ENCODE measurements around the gene STK32A.

STK32A gene

GRCh38 chr5:147259837-147260236 is 25.0 kb downstream of the STK32A start:
- DNase-seq (ENCODE audit: low read depth in 2 of 2), result no peak

- DNase-seq (ENCODE audit: low read depth in 2 of 2), result no peak
Measured at GRCh38 chr5:147267082-147267832, 32.4 kb downstream of the STK32A start.

- DNase-seq (ENCODE audit: low read depth in 2 of 2), result no peak
Measured at GRCh38 chr5:147276497-147276896, 41.7 kb downstream of the STK32A start.

- DNase-seq (ENCODE audit: low read depth in 2 of 2), result no peak
Measured at GRCh38 chr5:147286296-147286695, 51.5 kb downstream of the STK32A start.

- no peak for DNase-seq (ENCODE audit: low read depth in 2 of 2)
Measured at GRCh38 chr5:147287110-147287509, 52.3 kb downstream of the STK32A start.

GRCh38 chr5:147290261-147290660 is 55.4 kb downstream of the STK32A start:
- no peak for DNase-seq (ENCODE audit: low read depth in 2 of 2)

GRCh38 chr5:147303251-147303650 is 68.4 kb downstream of the STK32A start:
- DNase-seq (ENCODE audit: low read depth in 2 of 2), result no peak

GRCh38 chr5:147303976-147304375 is 69.2 kb downstream of the STK32A start:
- DNase-seq (ENCODE audit: low read depth in 2 of 2), result no peak

GRCh38 chr5:147305147-147305546 is 70.3 kb downstream of the STK32A start:
- DNase-seq (ENCODE audit: low read depth in 2 of 2), result no peak

GRCh38 chr5:147306351-147306750 is 71.5 kb downstream of the STK32A start:
- DNase-seq (ENCODE audit: low read depth in 2 of 2), result no peak

GRCh38 chr5:147307170-147307569 is 72.3 kb downstream of the STK32A start:
- DNase-seq (ENCODE audit: low read depth in 2 of 2), result no peak

- DNase-seq (ENCODE audit: low read depth in 2 of 2), result no peak
Measured at GRCh38 chr5:147309621-147310020, 74.8 kb downstream of the STK32A start.

GRCh38 chr5:147310059-147310704 is 75.4 kb downstream of the STK32A start:
- no peak for DNase-seq (ENCODE audit: low read depth in 2 of 2)

GRCh38 chr5:147317978-147318684 is 83.3 kb downstream of the STK32A start:
- no peak for DNase-seq (ENCODE audit: low read depth in 2 of 2)

- no peak for DNase-seq (ENCODE audit: low read depth in 2 of 2)
Measured at GRCh38 chr5:147321569-147321968, 86.7 kb downstream of the STK32A start.

- no peak for DNase-seq (ENCODE audit: low read depth in 2 of 2)
Measured at GRCh38 chr5:147327421-147327820, 92.6 kb downstream of the STK32A start.

GRCh38 chr5:147327905-147328304 is 93.1 kb downstream of the STK32A start:
- no peak for DNase-seq (ENCODE audit: low read depth in 2 of 2)

- DNase-seq (ENCODE audit: low read depth in 2 of 2), result no peak
Measured at GRCh38 chr5:147332658-147333057, 97.8 kb downstream of the STK32A start.

- DNase-seq (ENCODE audit: low read depth in 2 of 2), result no peak
Measured at GRCh38 chr5:147336876-147337275, 102.0 kb downstream of the STK32A start.

- no peak for DNase-seq (ENCODE audit: low read depth in 2 of 2)
Measured at GRCh38 chr5:147339313-147339712, 104.5 kb downstream of the STK32A start.

GRCh38 chr5:147340941-147341340 is 106.1 kb downstream of the STK32A start:
- no peak for DNase-seq (ENCODE audit: low read depth in 2 of 2)

GRCh38 chr5:147341345-147341744 is 106.5 kb downstream of the STK32A start:
- DNase-seq (ENCODE audit: low read depth in 2 of 2), result no peak

GRCh38 chr5:147344861-147345260 is 110.0 kb downstream of the STK32A start:
- DNase-seq (ENCODE audit: low read depth in 2 of 2), result no peak

Measured in activated CD8-positive, alpha-beta memory T cell treated with anti-CD3 and anti-CD28 coated beads for 4 hours (primary cell).